ENCODE results near the gene TIMP2.

Gene TIMP2

GRCh38 chr17:78831688-78832540 lies 93.3 kb downstream of the TIMP2 start:
- no peak for DNase-seq

DNA sequence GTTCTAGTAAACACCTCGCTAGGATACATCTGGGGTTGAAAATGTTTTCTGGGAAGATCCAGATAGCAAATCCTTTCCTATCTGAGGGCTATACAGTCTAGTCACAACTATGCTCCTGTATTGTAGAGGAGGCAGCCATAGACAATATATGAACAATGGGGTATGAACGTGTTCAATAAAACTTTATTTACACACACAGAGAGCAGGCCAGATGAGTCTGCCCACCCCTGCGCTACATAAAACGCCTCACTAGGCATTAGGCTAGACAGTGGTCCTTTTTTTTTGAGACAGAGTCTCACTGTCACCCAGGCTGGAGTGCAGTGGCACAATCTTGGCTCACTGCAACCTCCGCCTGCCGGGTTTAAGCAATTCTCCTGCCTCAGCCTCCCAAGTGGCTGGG lies 95.7 kb downstream of the TIMP2 start:
- no peak for DNase-seq

GRCh38 chr17:78828470-78829185 lies 96.6 kb downstream of the TIMP2 start:
- DNase-seq = no peak

- no peak for DNase-seq
These were observed 98.2 kb downstream of the TIMP2 start for GRCh38 chr17:78826836-78827509.

- no peak for DNase-seq
These were observed 98.8 kb downstream of the TIMP2 start for GRCh38 chr17:78826421-78826820.

GRCh38 chr17:78825696-78826095 lies 99.5 kb downstream of the TIMP2 start:
- DNase-seq = no peak

GRCh38 chr17:78824240-78824639 lies 100.9 kb downstream of the TIMP2 start:
- no peak for DNase-seq

DNA sequence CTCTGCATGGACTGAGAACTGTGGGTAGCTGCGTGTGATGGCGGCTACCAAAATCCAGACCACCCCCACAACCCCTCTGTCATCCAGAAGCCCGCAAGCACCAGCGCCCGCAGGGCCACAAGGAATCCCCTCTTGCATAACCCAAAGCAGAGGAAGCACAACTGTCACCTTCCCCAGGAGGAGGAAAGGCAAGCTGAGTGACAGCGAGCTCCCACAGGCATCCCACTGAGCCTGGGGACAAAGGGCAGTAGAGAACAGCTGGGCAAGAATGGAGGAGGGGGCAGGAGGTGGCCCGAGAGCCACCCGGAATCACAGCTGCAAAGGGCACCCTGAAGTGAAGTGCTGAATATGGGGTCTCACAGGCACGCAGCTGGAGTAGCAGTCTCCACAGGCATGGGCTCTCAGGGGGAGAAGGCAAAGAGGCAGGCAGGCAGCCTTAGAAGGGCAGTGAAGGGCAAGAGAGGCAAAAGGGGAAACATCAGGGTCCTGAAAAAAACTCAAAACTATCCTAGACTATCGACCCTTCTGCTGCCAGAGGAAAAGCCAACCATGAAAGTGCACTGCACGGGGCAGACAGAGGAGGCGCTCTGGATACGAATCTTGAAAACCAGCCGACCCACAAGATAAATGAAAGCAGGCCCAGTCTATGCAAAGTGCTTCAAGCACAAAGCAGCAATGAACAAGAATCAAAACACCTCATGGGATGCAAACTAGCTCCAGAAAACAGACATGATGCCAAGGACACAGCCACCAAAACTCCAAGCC lies 101.7 kb downstream of the TIMP2 start:
- no peak for DNase-seq

- DNase-seq = no peak
These were observed 102.6 kb downstream of the TIMP2 start for GRCh38 chr17:78822552-78822951.

DNA sequence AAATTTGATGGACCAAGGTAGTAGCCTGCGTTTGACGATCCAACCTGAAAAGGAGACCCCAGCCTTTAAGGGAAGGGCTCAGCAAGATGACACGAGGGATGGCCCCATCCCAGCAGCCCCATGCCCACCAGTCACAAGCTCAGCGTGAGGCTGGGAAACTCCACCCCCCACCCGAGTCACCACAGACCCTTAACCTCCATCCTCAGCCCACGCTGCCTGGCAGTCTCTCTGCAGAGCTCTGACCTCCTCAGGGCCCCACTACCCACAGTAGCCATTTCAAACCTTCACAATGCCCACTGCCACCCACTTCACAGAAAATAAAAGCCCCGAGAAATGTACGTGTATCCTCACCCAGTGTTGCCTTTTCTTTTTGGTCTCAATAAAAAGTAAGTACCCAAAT lies 103.2 kb downstream of the TIMP2 start:
- no peak for DNase-seq

- no peak for DNase-seq
These were observed 104.3 kb downstream of the TIMP2 start for GRCh38 chr17:78820841-78821240.

DNA sequence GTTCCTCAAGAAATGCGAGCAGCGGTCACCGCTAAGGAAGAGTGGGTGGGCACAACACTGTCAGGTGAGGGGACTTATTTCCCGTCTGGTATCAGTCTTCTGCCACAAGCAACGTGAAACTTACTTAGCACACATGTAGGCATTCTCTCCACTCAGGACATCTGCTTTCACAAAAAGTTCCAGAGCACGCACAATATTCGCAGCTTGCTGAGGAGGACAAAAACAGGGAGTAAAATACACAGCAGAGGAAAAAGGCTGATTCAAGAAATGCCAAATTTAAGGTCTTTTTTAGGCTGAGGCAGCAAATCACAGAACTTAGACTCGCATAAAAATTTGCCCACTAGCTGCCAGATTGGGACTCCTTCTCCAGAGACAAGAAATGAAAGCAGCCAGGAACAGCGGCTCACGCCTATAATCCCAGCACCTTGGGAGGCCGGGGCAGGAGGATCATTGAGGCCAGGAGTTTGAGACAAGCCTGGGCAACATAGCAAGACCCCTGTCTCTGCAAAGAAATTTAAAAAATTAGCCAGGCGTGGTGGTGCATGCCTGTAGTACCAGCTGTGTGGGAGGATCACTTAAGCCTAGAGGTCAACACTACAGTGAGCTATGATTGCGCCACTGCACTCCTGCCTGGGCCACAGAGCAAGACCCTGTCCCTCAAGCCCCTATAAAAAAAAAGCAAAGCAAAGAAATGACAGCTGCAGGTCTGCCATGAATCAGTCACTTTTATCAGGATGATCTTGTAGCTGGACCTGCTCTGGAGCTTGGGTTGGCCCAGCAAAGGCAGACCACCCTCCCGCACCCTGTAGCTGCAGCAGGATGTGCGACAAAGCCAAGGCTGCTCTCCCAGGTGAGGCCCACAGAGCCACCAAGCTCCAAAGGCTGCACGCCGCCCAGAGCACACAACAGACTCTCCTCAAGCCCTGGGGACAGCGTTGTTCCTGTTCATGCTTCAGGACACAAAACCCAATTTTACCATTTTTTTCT lies 105.1 kb downstream of the TIMP2 start:
- no peak for DNase-seq

GRCh38 chr17:78819402-78819801 lies 105.8 kb downstream of the TIMP2 start:
- no peak for DNase-seq

DNA sequence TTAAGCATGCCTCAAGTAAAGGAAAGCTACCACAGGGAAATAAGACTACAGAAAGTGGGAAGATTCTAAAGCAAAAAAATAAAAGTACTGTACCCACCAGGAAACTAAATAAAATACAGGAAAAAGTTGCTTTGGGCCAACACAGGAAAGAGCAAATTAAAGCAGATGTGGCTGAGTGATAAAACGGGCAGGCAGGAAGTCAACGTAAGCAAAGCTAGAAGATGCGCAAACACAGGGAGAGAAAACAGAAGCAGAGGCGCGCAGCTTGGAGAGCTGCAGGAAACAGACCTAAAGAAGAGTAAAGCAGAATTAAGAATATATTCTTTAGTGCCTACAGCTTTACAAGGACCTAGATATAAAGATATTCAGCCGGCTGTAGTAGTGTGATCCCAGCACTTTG lies 106.3 kb downstream of the TIMP2 start:
- peak; percentile 63 for DNase-seq

GRCh38 chr17:78818152-78818846 lies 106.9 kb downstream of the TIMP2 start:
- no peak for DNase-seq

GRCh38 chr17:78817123-78817522 lies 108.1 kb downstream of the TIMP2 start:
- peak; percentile 71 for DNase-seq

DNA sequence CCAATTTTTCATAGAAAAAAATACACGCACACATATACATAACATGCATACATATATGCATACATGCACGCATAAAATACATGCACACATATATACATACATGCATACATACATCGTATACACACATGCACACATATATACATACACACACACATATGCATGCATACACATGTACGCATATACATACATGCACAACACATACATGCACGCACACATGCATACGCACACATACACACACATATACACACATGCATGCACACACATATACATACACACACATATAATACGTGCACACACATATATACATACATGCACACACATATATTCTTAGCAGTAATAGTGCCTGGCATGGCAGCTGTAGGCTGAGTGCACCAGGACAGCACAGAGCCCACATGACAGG lies 109.5 kb downstream of the TIMP2 start:
- DNase-seq = no peak

GRCh38 chr17:78812855-78813254 lies 112.3 kb downstream of the TIMP2 start:
- no peak for DNase-seq

DNA sequence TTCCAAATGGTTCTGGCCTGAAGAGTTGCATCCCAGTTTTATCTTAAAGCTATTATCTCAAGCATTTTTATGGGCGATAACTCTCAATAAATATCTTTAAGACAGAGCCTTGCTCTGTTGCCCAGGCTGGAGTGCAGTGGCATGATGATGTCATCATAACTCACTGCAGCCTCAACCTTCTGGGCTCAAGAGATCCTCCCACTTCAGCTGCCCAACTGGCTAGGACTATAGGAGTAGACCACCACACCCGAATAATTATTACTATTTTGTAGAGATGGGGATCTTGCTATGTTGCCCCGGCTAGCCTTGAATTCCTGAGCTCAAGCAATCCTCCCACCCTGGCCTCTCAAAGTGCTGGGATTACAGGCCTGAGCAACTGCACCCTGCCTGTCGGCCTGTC lies 117.0 kb downstream of the TIMP2 start:
- DNase-seq = no peak

DNA sequence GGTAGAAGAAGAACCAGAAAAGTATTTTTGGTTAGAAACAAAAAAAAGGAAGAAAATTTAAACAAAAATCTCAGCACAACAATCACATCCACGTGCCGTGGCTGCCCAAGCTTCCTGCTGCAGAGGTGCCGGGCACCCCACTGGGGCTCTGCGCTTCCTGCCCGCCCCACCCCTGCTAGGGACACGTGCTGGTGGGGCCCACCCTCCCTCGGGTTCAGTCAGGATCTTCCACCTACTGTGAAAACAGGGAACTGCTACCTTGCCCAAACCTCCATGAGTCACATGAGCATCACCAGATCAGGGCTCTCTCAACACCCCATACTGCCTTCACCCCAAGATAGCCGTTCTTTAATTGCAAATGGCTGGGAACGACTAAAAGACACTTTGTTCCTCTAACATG lies 118.7 kb downstream of the TIMP2 start:
- DNase-seq = peak; percentile 62

- DNase-seq = peak; percentile 72
These were observed 119.9 kb downstream of the TIMP2 start for GRCh38 chr17:78805301-78805700.

Data from effector CD4-positive, alpha-beta T cell (primary cell).